ENCODE results near the gene FHDC1.

GRCh38 chr4:152964335-152964734 lies 28.2 kb downstream of the FHDC1 start:
- TF ChIP-seq TAF1 (IDR thresholded peaks at IDR 0.05; ENCODE audit: borderline replicate concordance, insufficient read depth, low read length) = no peak
- TF ChIP-seq POLR2AphosphoS5 (IDR thresholded peaks at IDR 0.05; ENCODE audit: low read depth, low read length) = no peak
